Lower leg skin (tissue), 3 donors: ENCODE measurements around the gene PCDH9.

Experiments
- POLR2A ChIP-seq, 2 donors: fragments of 450-650 bp; IDR thresholded peaks; one replicate each; pipeline ENCODE4 v1.6.1; 2016 to 2017; ENCODE audit warnings: antibody characterized with exemption in 2 of 2, mild to moderate bottlenecking in 1 of 2, moderate library complexity in 1 of 2
- TF ChIP-seq, protein P1 (sequence below), 3 donors: fragments of 450-650 bp; IDR thresholded peaks; one replicate each; pipeline ENCODE4 v1.5.1; 2016; ENCODE audit warnings: antibody characterized with exemption in 3 of 3, mild to moderate bottlenecking in 3 of 3, moderate library complexity in 2 of 3

DNA sequence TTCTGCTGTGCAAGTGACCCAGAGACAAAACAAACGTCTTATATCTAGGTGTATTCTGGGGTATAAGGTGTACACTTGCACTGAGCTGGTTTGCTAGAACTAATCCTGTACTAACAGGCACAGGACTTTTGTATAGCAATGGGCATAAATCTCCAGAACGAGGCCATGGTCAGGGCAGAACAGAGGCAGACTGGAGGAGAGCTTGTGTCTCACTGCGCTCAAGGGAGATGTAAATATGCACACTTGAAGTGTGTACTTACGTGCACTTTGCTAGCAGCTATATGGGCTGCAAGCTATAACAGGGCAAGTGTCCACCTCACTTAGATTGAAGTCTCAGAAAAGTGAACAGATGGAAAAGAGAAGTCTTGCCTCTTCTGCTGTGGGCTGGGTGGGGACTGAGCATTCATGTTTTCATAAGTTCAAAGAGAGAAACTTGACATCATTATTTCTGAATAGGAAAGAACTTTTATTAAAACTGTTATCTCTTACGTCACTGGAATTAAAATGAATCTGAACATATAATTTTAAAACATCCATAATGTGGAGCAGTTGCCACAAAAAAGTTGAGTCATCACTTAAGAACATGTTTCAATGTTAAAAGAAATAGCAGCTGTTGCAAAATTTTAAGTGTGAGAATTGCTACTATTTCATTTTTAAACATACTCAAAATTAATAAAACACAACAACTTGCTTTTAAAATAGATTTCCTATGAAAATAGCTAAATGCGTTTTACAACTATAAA, 888.3 kb downstream of the PCDH9 start:
- TF ChIP-seq, protein P1, sequence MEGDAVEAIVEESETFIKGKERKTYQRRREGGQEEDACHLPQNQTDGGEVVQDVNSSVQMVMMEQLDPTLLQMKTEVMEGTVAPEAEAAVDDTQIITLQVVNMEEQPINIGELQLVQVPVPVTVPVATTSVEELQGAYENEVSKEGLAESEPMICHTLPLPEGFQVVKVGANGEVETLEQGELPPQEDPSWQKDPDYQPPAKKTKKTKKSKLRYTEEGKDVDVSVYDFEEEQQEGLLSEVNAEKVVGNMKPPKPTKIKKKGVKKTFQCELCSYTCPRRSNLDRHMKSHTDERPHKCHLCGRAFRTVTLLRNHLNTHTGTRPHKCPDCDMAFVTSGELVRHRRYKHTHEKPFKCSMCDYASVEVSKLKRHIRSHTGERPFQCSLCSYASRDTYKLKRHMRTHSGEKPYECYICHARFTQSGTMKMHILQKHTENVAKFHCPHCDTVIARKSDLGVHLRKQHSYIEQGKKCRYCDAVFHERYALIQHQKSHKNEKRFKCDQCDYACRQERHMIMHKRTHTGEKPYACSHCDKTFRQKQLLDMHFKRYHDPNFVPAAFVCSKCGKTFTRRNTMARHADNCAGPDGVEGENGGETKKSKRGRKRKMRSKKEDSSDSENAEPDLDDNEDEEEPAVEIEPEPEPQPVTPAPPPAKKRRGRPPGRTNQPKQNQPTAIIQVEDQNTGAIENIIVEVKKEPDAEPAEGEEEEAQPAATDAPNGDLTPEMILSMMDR (IDR thresholded peaks at IDR 0.05) = no peak
- no peak for TF ChIP-seq POLR2A (IDR thresholded peaks at IDR 0.05)
